ENCODE results near the gene DUSP8. TPM values are rescaled to one million over a fixed set of nuclear protein-coding genes. Genes with fewer than 3 reads are reported as not detected.
A peak's percentile ranks its signal among the peaks of the same experiment; 100 is the strongest.
"Not testable (repeated sequence)": the region's sequence is repeated elsewhere in the genome, so short reads cannot be mapped to it uniquely, and the experiment has no call there.

Gene DUSP8
- total RNA-seq, 1 donor from 2014 or later = 123 TPM

- no peak within 1 kb of the TSS for H3K27ac Mint-ChIP-seq (ENCODE audit: unreplicated experiment)
- H3K27me3 Mint-ChIP-seq (ENCODE audit: unreplicated experiment) = peaks cover 9% of the 10 kb centered on the region
- H3K4me3 Mint-ChIP-seq (ENCODE audit: unreplicated experiment) = no peak within 1 kb of the TSS
- no peaks in the 10 kb centered on the region for H3K4me1 Mint-ChIP-seq (ENCODE audit: low read depth, unreplicated experiment)
- TF ChIP-seq CTCF (IDR thresholded peaks at IDR 0.05; ENCODE audit: partially characterized antibody, unreplicated experiment) = no peak
- H3K36me3 Mint-ChIP-seq (ENCODE audit: unreplicated experiment) = peaks cover 14% of the 10 kb centered on the region
- DNase-seq = no peak
- H3K9me3 Mint-ChIP-seq (ENCODE audit: unreplicated experiment) = peaks cover 12% of the 10 kb centered on the region
These were observed 25.9 kb upstream of the DUSP8 start, which contains the start of gene KRTAP5-2 for GRCh38 chr11:1597994-1598380. TSS of gene KRTAP5-2 (minus strand) at chr11:1598294. CDS start at chr11:1598250, 44 bp downstream.

DNA sequence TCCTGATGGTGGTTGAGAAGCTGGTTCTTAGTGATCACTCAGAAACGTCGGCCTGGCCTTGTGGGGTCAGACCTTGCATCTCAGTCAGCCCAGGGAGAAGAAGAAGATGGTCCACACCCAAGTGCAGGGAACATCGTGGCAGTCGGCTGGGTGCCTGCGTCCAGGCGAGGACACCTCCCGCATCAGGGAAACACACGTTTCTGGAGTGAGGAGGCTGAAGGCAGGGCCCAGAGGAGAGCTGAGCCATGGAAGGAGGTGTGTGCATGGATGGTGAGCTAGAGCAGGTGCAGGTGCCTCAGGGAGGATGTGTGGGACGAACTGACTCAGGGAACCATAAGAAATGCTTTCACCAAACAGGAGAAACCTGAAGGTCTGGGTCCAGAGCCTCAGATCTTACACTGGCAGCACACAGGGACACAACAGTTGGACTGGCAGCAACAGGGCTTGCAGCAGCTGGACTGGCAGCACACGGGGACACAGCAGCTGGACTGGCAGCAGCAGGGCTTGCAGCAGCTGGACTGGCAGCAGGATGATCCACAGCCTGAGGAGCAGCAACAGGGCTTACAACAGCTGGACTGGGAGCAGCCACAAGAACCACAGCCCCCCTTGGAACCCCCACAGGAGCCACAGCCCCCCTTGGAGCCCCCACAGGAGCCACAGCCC, 25.4 kb upstream of the DUSP8 start:
- Mint-ChIP-seq H3K9me3 (ENCODE audit: unreplicated experiment) (peaks cover 11% of the 10 kb centered on the region), H3K36me3 (ENCODE audit: unreplicated experiment) (peaks cover 14% of the 10 kb centered on the region), H3K27ac (ENCODE audit: unreplicated experiment) (no peak overlapping the region), H3K27me3 (ENCODE audit: unreplicated experiment) (peaks cover 9% of the 10 kb centered on the region), H3K4me1 (ENCODE audit: low read depth, unreplicated experiment) (no peaks in the 10 kb centered on the region), H3K4me3 (ENCODE audit: unreplicated experiment) (no peak overlapping the region)
- DNase-seq = no peak
- TF ChIP-seq CTCF (IDR thresholded peaks at IDR 0.05; ENCODE audit: partially characterized antibody, unreplicated experiment) = no peak

- peak overlapping the region; percentile 7 for H3K27ac Mint-ChIP-seq (ENCODE audit: unreplicated experiment)
- H3K4me3 Mint-ChIP-seq (ENCODE audit: unreplicated experiment); DNase-seq: not testable (repeated sequence)
These were observed 24.6 kb upstream of the DUSP8 start for GRCh38 chr11:1596576-1597121.

DNA sequence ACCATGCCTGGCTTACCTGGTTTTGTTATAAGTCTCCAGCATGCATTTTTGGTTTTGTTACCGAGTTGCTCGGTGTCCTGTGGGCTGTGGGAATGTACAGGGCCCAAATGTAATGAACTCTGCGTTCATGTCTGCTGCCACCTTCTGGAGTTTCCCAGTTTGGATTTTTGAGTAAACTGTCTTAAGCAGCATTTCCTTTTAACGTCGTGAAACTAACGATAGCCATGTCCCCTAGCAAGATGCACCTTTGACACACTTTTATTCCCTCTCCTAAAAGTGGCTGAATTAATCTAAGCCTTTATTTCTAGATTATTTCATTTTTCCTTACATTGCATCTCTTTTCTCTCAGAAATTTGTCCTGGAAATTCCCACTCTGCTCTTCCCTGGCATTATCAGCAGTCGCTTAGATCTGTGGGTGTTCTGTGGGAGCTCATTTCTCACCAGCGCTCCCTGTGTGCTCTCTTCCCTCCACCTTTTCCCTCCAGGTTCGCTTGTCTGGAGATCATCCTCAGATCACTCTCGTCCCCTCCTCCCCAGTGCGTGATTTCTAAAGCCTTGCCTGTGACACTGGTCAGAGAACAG, 24.0 kb upstream of the DUSP8 start:
- H3K36me3 Mint-ChIP-seq (ENCODE audit: unreplicated experiment) = peaks cover 14% of the 10 kb centered on the region
- DNase-seq; H3K9me3 Mint-ChIP-seq (ENCODE audit: unreplicated experiment); H3K4me3 Mint-ChIP-seq (ENCODE audit: unreplicated experiment); H3K4me1 Mint-ChIP-seq (ENCODE audit: low read depth, unreplicated experiment); H3K27me3 Mint-ChIP-seq (ENCODE audit: unreplicated experiment): not testable (repeated sequence)
- H3K27ac Mint-ChIP-seq (ENCODE audit: unreplicated experiment) = peak overlapping the region; percentile 7

More at GRCh38 chr11:1596576-1597121, 24.6 kb upstream of the DUSP8 start:
- H3K4me1 Mint-ChIP-seq (ENCODE audit: low read depth, unreplicated experiment); H3K9me3 Mint-ChIP-seq (ENCODE audit: unreplicated experiment); H3K27me3 Mint-ChIP-seq (ENCODE audit: unreplicated experiment): not testable (repeated sequence)
- peaks cover 14% of the 10 kb centered on the region for H3K36me3 Mint-ChIP-seq (ENCODE audit: unreplicated experiment)

- TF ChIP-seq CTCF (IDR thresholded peaks at IDR 0.05; ENCODE audit: partially characterized antibody, unreplicated experiment) = no peak
- no peak overlapping the region for H3K27ac Mint-ChIP-seq (ENCODE audit: unreplicated experiment)
These were observed 20.6 kb upstream of the DUSP8 start for GRCh38 chr11:1592628-1593027.

GRCh38 chr11:1589996-1590395, 17.9 kb upstream of the DUSP8 start:
- no peak overlapping the region for H3K4me3 Mint-ChIP-seq (ENCODE audit: unreplicated experiment)
- TF ChIP-seq CTCF (IDR thresholded peaks at IDR 0.05; ENCODE audit: partially characterized antibody, unreplicated experiment) = no peak
- H3K27me3 Mint-ChIP-seq (ENCODE audit: unreplicated experiment) = peaks cover 3% of the 10 kb centered on the region
- no peak overlapping the region for H3K27ac Mint-ChIP-seq (ENCODE audit: unreplicated experiment)
- peaks cover 13% of the 10 kb centered on the region for H3K4me1 Mint-ChIP-seq (ENCODE audit: low read depth, unreplicated experiment)
- no peaks in the 10 kb centered on the region for H3K9me3 Mint-ChIP-seq (ENCODE audit: unreplicated experiment)
- H3K36me3 Mint-ChIP-seq (ENCODE audit: unreplicated experiment) = peaks cover 4% of the 10 kb centered on the region
- DNase-seq = no peak

More at GRCh38 chr11:1592628-1593027, 20.6 kb upstream of the DUSP8 start:
- H3K36me3 Mint-ChIP-seq (ENCODE audit: unreplicated experiment) = peaks cover 11% of the 10 kb centered on the region
- peaks cover 2% of the 10 kb centered on the region for H3K9me3 Mint-ChIP-seq (ENCODE audit: unreplicated experiment)
- H3K4me1 Mint-ChIP-seq (ENCODE audit: low read depth, unreplicated experiment) = peaks cover 9% of the 10 kb centered on the region
- no peak overlapping the region for H3K4me3 Mint-ChIP-seq (ENCODE audit: unreplicated experiment)
- peaks cover 7% of the 10 kb centered on the region for H3K27me3 Mint-ChIP-seq (ENCODE audit: unreplicated experiment)
- no peak for DNase-seq

DNA sequence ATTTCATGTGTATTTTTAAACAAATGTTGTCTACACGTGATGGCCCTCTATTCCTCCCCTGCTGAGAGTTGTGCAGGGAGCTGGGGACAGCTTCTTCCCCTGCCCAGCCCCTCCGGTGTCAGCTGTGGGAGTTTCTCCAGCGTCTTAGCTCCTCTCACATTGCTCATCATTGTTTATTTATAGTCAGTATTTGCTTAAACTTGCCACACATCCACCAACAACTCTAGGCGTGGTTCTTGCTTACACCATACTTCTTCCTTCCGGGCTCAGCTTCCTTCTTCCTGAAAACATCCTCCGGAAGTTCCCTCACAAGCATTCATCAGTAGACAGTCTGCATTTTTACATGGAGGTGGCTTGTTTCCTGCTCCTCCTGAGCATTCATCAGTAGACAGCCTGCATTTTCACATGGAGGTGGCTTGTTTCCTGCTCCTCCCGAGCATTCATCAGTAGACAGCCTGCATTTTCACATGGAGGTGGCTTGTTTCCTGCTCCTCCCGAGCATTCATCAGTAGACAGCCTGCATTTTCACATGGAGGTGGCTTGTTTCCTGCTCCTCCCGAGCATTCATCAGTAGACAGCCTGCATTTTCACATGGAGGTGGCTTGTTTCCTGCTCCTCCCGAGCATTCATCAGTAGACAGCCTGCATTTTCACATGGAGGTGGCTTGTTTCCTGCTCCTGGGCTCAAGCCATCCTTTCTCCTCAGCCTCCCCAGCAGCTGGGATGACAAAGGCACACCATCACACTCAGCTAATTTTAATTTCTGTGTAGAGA, 17.3 kb upstream of the DUSP8 start:
- Mint-ChIP-seq H3K4me1 (ENCODE audit: low read depth, unreplicated experiment) (peaks cover 13% of the 10 kb centered on the region), H3K4me3 (ENCODE audit: unreplicated experiment) (peak overlapping the region; percentile 50)
- not testable (repeated sequence) for H3K9me3 Mint-ChIP-seq (ENCODE audit: unreplicated experiment); DNase-seq; H3K36me3 Mint-ChIP-seq (ENCODE audit: unreplicated experiment); H3K27me3 Mint-ChIP-seq (ENCODE audit: unreplicated experiment); H3K27ac Mint-ChIP-seq (ENCODE audit: unreplicated experiment)

Measured in glutamatergic neuron (in vitro differentiated cells).